Heart left ventricle (tissue), 16 donors: ENCODE data around the gene PDE10A. TPM values are rescaled to one million over a fixed set of nuclear protein-coding genes. Genes with fewer than 3 reads are reported as not detected.
A peak's percentile ranks its signal among the peaks of the same experiment; 100 is the strongest.

Source experiments
- ATAC-seq, 4 donors: fragments of 200-7000 bp; cut with Tn5 transposase; one replicate each; pipeline ENCODE4 v1.9.1; 2020 to 2022; ENCODE audit warnings: moderate library complexity in 4 of 4, mild to moderate bottlenecking in 3 of 4, moderate number of reproducible peaks in 1 of 4
- DNase-seq, 5 donors: peaks; one replicate each; pipeline ENCODE4 v3.0.0-alpha.2; 2020
- H3K27ac ChIP-seq, 12 donors: fragments of 200-600 bp; sonication (generic) in 4 of 12; one replicate each; pipeline versions ENCODE4 v1.5.0 to v1.8.0; 2016 to 2022; ENCODE audit warnings: mild to moderate bottlenecking in 2 of 12
- H3K27me3 ChIP-seq, 9 donors: fragments of 200-600 bp; sonication (generic) in 2 of 9; one replicate each; pipeline versions ENCODE4 v1.5.1 to v1.8.0; 2016 to 2022; ENCODE audit warnings: mild to moderate bottlenecking in 3 of 9
- H3K36me3 ChIP-seq, 9 donors: fragments of 200-600 bp; sonication (generic) in 2 of 9; one replicate each; pipeline versions ENCODE4 v1.5.0 to v1.8.0; 2018 to 2022; ENCODE audit warnings: mild to moderate bottlenecking in 2 of 9
- H3K4me1 ChIP-seq, 12 donors: fragments of 200-600 bp; sonication (generic) in 4 of 12; one replicate each; pipeline versions ENCODE4 v1.5.0 to v1.8.0; 2016 to 2022; ENCODE audit warnings: mild to moderate bottlenecking in 3 of 12
- H3K4me3 ChIP-seq, 12 donors: fragments of 200-600 bp; sonication (generic) in 4 of 12; one replicate each; pipeline versions ENCODE4 v1.5.0 to v1.8.0; 2017 to 2022; ENCODE audit warnings: mild to moderate bottlenecking in 9 of 12, moderate library complexity in 4 of 12
- H3K9me3 ChIP-seq, 12 donors: fragments of 200-600 bp; sonication (generic) in 4 of 12; one replicate each; pipeline versions ENCODE4 v1.5.0 to v1.8.0; 2016 to 2022; ENCODE audit warnings: mild to moderate bottlenecking in 1 of 12
- CTCF ChIP-seq, 12 donors: fragments of 200-600 bp; sonication (generic) in 4 of 12; IDR thresholded peaks; one replicate each; pipeline versions ENCODE4 v1.5.0 to v1.8.0; 2018 to 2022; ENCODE audit warnings: antibody characterized with exemption in 12 of 12, mild to moderate bottlenecking in 5 of 12
- POLR2A ChIP-seq, 2 donors: fragments of 450-650 bp; IDR thresholded peaks; one replicate each; pipeline ENCODE4 v1.6.1; 2017; ENCODE audit warnings: antibody characterized with exemption in 2 of 2, mild to moderate bottlenecking in 2 of 2, moderate library complexity in 2 of 2
- WGBS, 4 donors: extraction: QIAGEN DNeasy Blood & Tissue Kit in 2 of 4; methylation state at CpG; one replicate each; pipeline versions ENCODE4 v1.1.5 to v1.1.7; 2013 to 2018; 5-methylcytosine and 5-hydroxymethylcytosine counted together
- intact Hi-C, 10 donors: fragments of 100-400 bp; cut with DNase I; formaldehyde crosslinking; loops; one replicate each; pipeline versions ENCODE4 v1.11.1 to v1.14.2; 2022
- polyA plus RNA-seq, 2 donors: library from polyadenylated mRNA; stranded (reverse); fragments of 200-250 nt; gene quantifications; one replicate each; pipeline ENCODE4 v1.2.3, GENCODE V29; 2013
- total RNA-seq, 9 donors: library from RNA; depleted of rRNA in 2 of 9; stranded (reverse); fragments of >200 nt in 2 of 9; fragmentation: NEBNext Ultra II Directional in 3 of 9; extraction: Animal tissue kit (Norgen Biotek cat#: 25700) in 3 of 9; gene quantifications; one replicate each; pipeline versions ENCODE4 v1.1.0 to v1.2.4, GENCODE V29; 2016 to 2023
- donor health status: ischemic (EF 13 %, LVEDD 7.1; RV severe dilation, severe dysfunction).
- donor health status: healthy with polysubstance abuse.
- donor health status: DM: no; HTN: yes; CAD: no.
- donor health status: DM: no; HTN: no; CAD: no.
- donor health status: ischemic (EF 25% LVEDD 6.9; RV normal size, moderate dysfunction).
- donor health status: ischemic (EF 25% LVEDD 5.7; RV mildly dilated, moderate dysfunction).
- donor health status: healthy.
- donor health status: DM: yes; HTN: yes; CAD: no.
- donor health status: ischemic (EF 35%, LVEDD 5.7; RV mildly dilated, moderate dysfunction).
- donor health status: nonischemic (EF 11% LVEDD 7.7; RV severe dilation, severe dysfunction).
- donor health status: DM: yes; HTN: yes; CAD: no.
- donor health status: PGD.
- donor health status: ischemic (EF 29% LVEDD 5.4; RV normal size, mild dysfunction).
- donor health status: nonischemic (EF 23%, LVEDD 6.1; RV moderate dilation, normal function).

Gene PDE10A
- total and polyA plus RNA-seq, 11 donors = 4.2 to 22.4 (median 12.8) TPM

GRCh38 chr6:165663377-165663735 lies 315 bp upstream of the PDE10A start:
- WGBS, 4 donors = 0 to 1% (median 1%) methylated on average over 7 to 22 of the region's 22 CpGs
- ATAC-seq (peak in 3 of 4 donors; percentile 17 to 45 (median 44)), DNase-seq (peak; percentile 68 to 86 (median 80))
- peak overlapping the region; percentile 39 to 98 (median 94) for H3K27ac ChIP-seq
- TF ChIP-seq CTCF (IDR thresholded peaks at IDR 0.05) (no peak), POLR2A (IDR thresholded peaks at IDR 0.05) (no peak)
- H3K4me1 ChIP-seq = peaks cover 0 to 48% (median 20%) of the 10 kb centered on the region in 12 donors
- intact Hi-C loops = loop anchor here (2.0 to 10.0 kb wide), 14 partner anchors 37 to 226 kb away; no protein-coding TSS in a partner anchor
- no peaks in the 10 kb centered on the region for H3K36me3 ChIP-seq
- peak overlapping the region; percentile 62 to 93 (median 77) for H3K4me3 ChIP-seq
- H3K27me3 ChIP-seq = peaks cover 0 to 51% (median 20%) of the 10 kb centered on the region in 9 donors
- H3K9me3 ChIP-seq = no peaks in the 10 kb centered on the region

- Histone ChIP-seq H3K9me3 (no peaks in the 10 kb centered on the region), H3K4me3 (peak overlapping the region; percentile 64 to 93 (median 80)), H3K27me3 (peaks cover 0 to 51% (median 19%) of the 10 kb centered on the region in 9 donors), H3K36me3 (no peaks in the 10 kb centered on the region), H3K27ac (peak overlapping the region; percentile 57 to 98 (median 94)), H3K4me1 (peaks cover 0 to 48% (median 20%) of the 10 kb centered on the region in 12 donors)
- 1% methylated on average over 46 to 99 of the region's 100 CpGs for WGBS, 4 donors
- ATAC-seq = peak in 2 of 4 donors; percentile 6 to 14
- DNase-seq = peak in 4 of 5 donors; percentile 53 to 61 (median 60)
- intact Hi-C loops = loop anchor here (2.0 to 10.0 kb wide), 14 partner anchors 39 to 225 kb away; no protein-coding TSS in a partner anchor
- TF ChIP-seq POLR2A (IDR thresholded peaks at IDR 0.05) = no peak
- TF ChIP-seq CTCF (IDR thresholded peaks at IDR 0.05) = no peak
These were observed 846 bp downstream of the PDE10A start for GRCh38 chr6:165662041-165662748.

GRCh38 chr6:165661664-165662025 lies 1.4 kb downstream of the PDE10A start:
- 0 to 1% (median 0%) methylated on average over 21 to 36 of the region's 36 CpGs for WGBS, 4 donors

More at GRCh38 chr6:165661664-165662025, 1.4 kb downstream of the PDE10A start:
- Histone ChIP-seq H3K36me3 (no peaks in the 10 kb centered on the region), H3K9me3 (no peaks in the 10 kb centered on the region), H3K4me3 (peak overlapping the region; percentile 36 to 93 (median 80)), H3K27me3 (peaks cover 0 to 49% (median 18%) of the 10 kb centered on the region in 9 donors), H3K4me1 (peaks cover 0 to 48% (median 20%) of the 10 kb centered on the region in 12 donors), H3K27ac (peak overlapping the region; percentile 21 to 98 (median 88))
- peak in 3 of 4 donors; percentile 0 to 6 (median 2) for ATAC-seq
- DNase-seq = no peak
- intact Hi-C loops = loop anchor here (2.0 to 10.0 kb wide), 15 partner anchors 39 to 224 kb away; no protein-coding TSS in a partner anchor
- TF ChIP-seq POLR2A (IDR thresholded peaks at IDR 0.05) (no peak), CTCF (IDR thresholded peaks at IDR 0.05) (no peak)
